Prostate gland (tissue), 2 donors: ENCODE data around the gene SNRPN.

Experiments
- CTCF ChIP-seq, 4 experiments: fragments of 200-600 bp in 2 of 4; fragments of 450-650 bp in 2 of 4; sonication (generic) in 2 of 4; IDR thresholded peaks; 1 replicate in 3 of 4; 2 replicates in 1 of 4; pipeline ENCODE4 v1.5.1; 2016 to 2019; ENCODE audit warnings: antibody characterized with exemption in 4 of 4, mild to moderate bottlenecking in 2 of 4, moderate library complexity in 2 of 4
- POLR2A ChIP-seq: fragments of 450-650 bp; IDR thresholded peaks from one replicate; pipeline ENCODE4 v1.6.1; 2016; ENCODE audit warnings: antibody characterized with exemption, mild to moderate bottlenecking

DNA sequence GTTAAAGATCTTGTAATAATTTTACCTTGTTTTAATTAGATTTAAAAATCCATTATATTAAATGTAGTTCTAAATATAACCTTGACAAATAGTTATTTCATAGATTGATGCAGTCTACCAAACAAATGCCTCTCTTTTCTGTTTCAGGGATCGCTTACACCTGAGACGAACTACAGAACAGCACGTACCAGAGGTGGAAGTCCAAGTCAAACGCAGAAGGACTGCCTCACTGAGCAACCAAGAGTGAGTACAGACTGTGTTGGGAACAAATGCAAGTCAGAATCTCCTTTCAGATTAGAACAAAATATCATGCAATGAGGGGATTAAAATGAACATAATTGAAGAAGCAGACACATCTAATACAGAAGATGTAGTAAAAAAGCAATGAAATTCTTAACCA is 7.2 kb downstream of the SNRPN start:
- TF ChIP-seq CTCF (IDR thresholded peaks at IDR 0.05) (no peak), POLR2A (no peak)
